PFSK-1 (cell line): ENCODE results near the gene TSC22D2.

Experiments
- FOXP2 ChIP-seq: optimal IDR thresholded peaks from 2 replicates; pipeline ENCODE3; 2011; ENCODE audit warnings: borderline replicate concordance, control low read depth, inconsistent platforms; ENCODE audit not compliant: insufficient read depth; ENCODE audit errors: extremely low read length, extremely low read depth
- POLR2AphosphoS5 ChIP-seq: IDR thresholded peaks from 2 replicates; pipeline ENCODE4 v1.6.1; 2012; ENCODE audit warnings: low read depth, mild to moderate bottlenecking, control low read depth, low read length, moderate library complexity
- REST ChIP-seq, 2 experiments: IDR thresholded peaks; 2 replicates each; pipeline versions ENCODE4 v1.6.1 to v1.8.0; 2011 to 2012; ENCODE audit warnings: low read depth in 2 of 2, low read length in 2 of 2, control low read depth in 1 of 2, inconsistent platforms in 1 of 2, mild to moderate bottlenecking in 1 of 2, moderate library complexity in 1 of 2; ENCODE audit not compliant: insufficient read depth in 1 of 2
- SIN3A ChIP-seq: IDR thresholded peaks from 2 replicates; pipeline ENCODE4 v1.6.1; 2012; ENCODE audit warnings: mild to moderate bottlenecking, low read length, moderate library complexity, borderline replicate concordance; ENCODE audit not compliant: insufficient read depth
- TAF1 ChIP-seq: IDR thresholded peaks from 2 replicates; pipeline ENCODE4 v1.6.1; 2012; ENCODE audit warnings: low read length, control low read depth, borderline replicate concordance; ENCODE audit not compliant: insufficient read depth

Gene TSC22D2

DNA sequence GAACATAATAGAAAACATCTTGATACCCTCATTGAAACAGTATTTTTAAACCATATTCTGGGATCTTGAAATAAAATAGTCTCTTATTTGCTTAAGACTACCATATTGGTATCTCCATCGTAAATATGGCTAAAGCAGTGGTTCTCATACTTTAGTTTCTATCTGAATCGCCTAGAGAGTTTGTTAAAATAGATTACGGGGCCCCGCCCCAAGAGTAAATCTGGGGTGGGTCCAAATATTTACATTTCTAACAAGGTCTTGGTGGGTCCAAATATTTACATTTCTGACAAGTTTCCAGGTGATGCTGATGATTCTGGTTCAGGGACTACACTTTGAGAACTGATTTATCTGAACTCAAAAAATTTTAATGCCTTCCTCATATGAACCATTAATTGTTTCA, 45.3 kb downstream of the TSC22D2 start:
- no peak for TF ChIP-seq POLR2AphosphoS5
- no peak for TF ChIP-seq TAF1
- no peak for TF ChIP-seq REST (IDR thresholded peaks at IDR 0.05; ENCODE audit: insufficient read depth in 1 of 2, low read depth in 2 of 2, low read length in 2 of 2)
- no peak for TF ChIP-seq SIN3A
- TF ChIP-seq FOXP2, result no peak

GRCh38 chr3:150454085-150454484, 46.0 kb downstream of the TSC22D2 start:
- no peak for TF ChIP-seq SIN3A

DNA sequence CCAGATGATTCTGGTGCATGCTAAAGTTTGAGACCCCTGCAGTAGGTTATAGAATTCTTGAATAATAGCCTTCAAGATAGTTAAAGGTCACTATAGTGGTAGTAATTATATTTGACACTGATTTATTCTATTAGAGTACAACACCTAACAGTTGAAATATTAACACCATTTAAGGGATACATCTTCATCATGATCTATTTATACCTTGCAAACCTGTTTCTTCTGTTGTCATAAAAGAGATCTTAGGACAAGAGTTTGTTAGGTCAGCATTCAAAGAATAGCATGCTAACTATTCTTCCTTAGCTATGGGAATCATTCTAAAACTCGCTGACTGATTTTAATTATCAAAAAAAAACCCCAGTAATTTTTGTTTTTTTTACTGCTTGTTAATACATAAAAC, 46.5 kb downstream of the TSC22D2 start:
- TF ChIP-seq POLR2AphosphoS5, result no peak
- TF ChIP-seq TAF1, result no peak
- no peak for TF ChIP-seq REST (IDR thresholded peaks at IDR 0.05; ENCODE audit: insufficient read depth in 1 of 2, low read depth in 2 of 2, low read length in 2 of 2)
- TF ChIP-seq FOXP2, result no peak
- no peak for TF ChIP-seq SIN3A

DNA sequence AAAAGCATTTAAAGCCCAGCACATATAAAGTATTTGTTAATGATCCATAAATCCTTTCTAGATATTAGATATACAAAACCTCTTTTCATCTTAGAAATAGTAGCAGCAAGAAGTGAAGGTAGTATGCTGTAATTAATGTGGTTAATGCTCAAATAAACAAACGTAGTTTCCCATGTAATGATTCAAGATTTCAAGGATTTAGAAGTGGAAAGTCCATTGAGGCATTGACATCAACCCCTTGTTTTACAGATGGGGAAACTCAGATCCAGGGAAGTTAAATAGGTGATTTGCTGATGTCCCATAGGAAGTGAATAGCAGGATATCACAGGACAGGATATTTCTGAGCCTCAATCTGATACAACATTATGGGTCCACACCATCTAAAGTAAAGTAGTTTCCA, 47.2 kb downstream of the TSC22D2 start:
- no peak for TF ChIP-seq FOXP2
- TF ChIP-seq TAF1, result no peak
- TF ChIP-seq POLR2AphosphoS5, result no peak
- no peak for TF ChIP-seq SIN3A
- TF ChIP-seq REST (IDR thresholded peaks at IDR 0.05; ENCODE audit: insufficient read depth in 1 of 2, low read depth in 2 of 2, low read length in 2 of 2), result no peak

DNA sequence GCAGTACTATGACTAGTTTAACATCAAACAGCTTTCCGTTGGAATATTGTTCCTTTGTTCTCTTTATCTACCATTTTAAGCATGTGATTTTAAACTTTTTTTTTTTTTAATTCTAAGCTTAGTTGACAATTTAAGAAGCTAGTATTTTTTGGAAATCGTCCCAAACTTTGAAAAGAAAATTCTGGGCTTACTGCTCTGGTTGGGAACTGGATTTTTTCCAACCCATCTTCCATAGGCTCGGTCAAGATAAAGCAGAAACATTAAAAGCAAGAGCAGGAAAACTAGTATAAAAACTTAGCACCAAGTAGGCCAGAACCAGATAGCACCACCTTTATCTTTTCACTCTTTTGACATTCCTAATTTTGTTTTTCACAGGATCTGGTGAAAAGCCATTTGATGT, 49.9 kb downstream of the TSC22D2 start:
- TF ChIP-seq TAF1, result no peak
- no peak for TF ChIP-seq REST (IDR thresholded peaks at IDR 0.05; ENCODE audit: insufficient read depth in 1 of 2, low read depth in 2 of 2, low read length in 2 of 2)
- no peak for TF ChIP-seq SIN3A
- no peak for TF ChIP-seq POLR2AphosphoS5
- TF ChIP-seq FOXP2, result no peak

GRCh38 chr3:150460484-150460883, 52.4 kb downstream of the TSC22D2 start:
- TF ChIP-seq TAF1, result no peak
- no peak for TF ChIP-seq REST (IDR thresholded peaks at IDR 0.05; ENCODE audit: insufficient read depth in 1 of 2, low read depth in 2 of 2, low read length in 2 of 2)
- TF ChIP-seq FOXP2, result no peak
- no peak for TF ChIP-seq POLR2AphosphoS5
- TF ChIP-seq SIN3A, result no peak
